NCI-H2171 (cell line): ENCODE results near the gene HCRTR1.

Experiments
- DNase-seq: peaks from one replicate; lab custom pipeline; 2025; lab: John Stamatoyannopoulos, UW

Gene HCRTR1

GRCh38 chr1:31667065-31667785, 49.7 kb downstream of the HCRTR1 start:
- no peak for DNase-seq

DNA sequence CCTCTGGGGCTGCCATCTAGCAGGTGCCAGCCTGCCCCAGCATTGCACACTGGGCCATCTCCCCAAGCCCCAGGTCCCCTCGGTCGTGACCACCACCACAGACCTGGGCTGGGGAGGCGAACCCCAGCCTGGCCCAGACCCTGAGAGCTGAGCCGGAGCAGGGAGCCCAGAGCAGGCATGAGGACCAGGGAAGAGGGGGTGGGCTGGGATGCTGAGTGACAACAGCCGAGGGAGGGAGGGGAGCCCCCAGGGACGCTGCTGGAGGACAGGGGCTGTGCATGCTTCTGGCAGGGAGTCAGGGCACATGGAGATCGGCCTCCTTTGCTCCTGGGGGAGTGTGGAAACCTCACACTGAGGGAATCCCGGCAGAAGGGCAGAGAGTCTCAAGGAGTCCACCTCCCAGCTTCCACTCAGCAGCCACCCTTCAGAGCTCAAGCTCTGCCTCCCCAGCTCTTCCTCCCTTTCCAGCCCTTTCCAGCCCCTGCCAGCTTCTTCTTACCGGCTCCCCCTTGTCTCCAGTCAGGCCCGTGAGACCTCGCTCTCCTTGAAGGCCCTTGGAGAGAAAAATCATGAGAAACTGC, 50.9 kb downstream of the HCRTR1 start:
- DNase-seq: no peak

GRCh38 chr1:31669433-31669785, 51.9 kb downstream of the HCRTR1 start:
- DNase-seq: no peak

DNA sequence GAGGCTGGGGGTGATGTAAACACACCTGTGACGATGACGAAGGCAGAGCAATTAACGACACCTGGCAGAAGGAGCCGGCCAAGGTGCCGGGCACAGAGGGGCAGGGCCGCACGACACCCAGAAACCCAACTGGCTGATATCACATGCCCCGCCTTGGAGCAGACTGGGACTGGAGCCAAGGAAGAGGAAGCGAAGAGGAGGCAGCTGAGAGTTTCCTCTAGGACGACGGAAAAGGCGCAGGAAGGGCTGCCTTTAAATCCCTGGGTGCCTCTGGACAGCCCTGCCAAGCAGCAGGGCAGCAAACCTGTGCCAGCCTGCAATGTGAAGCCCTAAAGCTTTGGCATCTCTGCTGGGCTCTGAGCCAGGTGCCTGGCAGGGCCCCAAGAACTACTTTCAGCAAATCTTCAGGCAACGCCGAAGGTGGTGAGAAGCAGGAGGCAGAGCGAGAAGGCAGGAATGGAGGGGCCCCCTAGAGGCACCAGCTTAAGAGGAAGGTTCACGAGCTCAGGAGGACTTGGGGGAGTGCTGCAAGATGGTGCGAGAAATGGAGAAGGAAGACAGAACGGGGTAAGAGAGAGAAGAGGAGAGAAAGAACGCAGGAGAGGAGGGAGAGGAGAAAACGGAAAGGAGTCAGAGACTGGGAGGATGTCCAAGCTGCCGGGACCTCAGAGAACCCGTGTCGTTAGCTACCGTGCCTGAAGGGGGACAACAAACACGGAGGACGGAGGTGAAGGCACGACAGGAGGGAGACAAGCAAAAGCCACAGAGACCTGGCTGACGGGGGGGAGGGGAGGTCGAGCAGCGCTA, 52.5 kb downstream of the HCRTR1 start:
- peak; percentile 97 for DNase-seq

DNA sequence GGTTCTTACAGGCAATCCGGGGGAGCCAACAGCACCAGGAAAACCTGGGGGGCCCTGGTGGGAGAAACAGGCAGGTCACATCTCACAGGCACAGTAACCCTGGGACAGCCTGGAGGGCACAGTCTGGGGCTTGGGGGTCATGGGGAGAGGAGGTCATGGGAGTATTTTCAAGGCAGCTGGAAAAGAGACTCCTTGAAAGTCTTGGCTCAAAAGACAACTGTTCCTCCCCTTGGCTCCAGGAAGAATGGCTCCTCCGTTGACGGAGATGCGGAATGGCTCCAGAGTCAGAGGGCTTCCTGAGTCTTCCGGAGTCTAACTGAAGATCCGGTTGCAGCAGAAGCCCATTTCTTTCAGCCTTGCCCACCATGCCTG, 53.1 kb downstream of the HCRTR1 start:
- no peak for DNase-seq

DNA sequence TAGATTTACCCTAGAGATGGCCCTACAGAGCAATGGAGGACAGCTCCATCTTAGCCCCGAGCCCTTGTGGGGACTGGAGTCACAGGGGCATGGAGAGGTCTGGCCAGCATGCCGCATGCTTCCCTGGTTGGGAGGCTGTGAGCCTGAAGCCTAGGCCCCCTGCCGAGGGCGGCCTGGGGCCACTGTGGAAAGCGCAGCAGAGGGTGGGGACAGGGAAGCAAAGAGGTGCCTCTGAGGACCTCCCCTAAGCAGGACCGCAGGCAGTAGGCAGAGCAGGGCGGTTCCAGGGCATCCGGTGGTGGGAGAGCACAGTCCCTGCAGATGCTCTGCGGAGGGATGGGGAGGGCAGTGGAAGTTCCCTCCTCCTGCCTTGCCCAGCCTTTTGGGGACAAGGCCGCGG, 53.7 kb downstream of the HCRTR1 start:
- no peak for DNase-seq

DNA sequence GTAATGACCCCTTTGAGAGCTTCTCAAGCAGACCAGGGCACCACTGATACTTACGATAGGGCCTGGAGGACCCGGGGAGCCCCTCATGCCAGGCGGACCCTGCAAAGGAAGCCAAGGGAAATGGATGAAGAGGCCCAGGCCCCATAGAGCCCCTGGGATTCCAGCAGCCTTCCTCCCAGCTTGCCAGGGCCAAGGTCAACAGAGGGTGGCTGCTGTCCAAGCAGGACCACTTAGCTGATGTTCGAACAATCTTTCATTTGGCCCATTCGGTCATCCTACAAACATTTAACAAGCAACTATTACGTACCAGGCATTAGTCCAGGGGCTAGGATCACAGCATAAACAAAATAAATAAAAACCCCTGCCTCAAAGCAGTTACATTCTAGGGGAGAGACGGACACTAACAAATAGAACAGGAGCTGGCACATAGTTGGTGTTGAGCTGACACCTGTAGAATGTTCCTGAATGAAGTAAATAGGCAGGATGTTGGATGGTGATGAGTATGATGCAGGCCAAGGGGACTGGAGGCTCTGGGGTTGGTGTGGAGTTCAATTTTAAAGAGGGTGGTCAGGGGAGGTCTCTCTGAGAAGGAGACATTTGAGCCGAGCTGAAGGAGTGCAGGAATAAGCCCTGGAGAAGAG, 54.2 kb downstream of the HCRTR1 start:
- DNase-seq: no peak

DNA sequence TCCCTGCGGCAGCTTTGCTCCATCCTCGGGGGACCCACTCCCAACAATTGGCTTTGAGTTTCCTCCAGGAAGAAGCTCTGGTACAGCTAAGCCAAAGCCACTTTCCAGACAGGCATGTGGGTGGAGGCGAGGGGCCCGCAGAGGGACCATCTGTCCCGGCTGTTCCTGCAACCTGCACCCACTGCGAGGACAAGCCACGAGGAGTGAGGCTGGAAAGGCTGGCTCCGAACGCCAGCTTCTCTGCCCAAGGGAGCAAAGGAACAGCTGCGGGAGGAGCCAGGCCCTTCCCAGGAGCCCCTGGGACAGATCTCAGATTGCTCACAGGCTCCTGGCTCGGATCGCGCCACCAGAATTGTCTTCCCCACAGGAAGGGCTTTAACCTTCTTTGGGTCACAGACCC, 55.5 kb downstream of the HCRTR1 start:
- DNase-seq: peak; percentile 97

DNA sequence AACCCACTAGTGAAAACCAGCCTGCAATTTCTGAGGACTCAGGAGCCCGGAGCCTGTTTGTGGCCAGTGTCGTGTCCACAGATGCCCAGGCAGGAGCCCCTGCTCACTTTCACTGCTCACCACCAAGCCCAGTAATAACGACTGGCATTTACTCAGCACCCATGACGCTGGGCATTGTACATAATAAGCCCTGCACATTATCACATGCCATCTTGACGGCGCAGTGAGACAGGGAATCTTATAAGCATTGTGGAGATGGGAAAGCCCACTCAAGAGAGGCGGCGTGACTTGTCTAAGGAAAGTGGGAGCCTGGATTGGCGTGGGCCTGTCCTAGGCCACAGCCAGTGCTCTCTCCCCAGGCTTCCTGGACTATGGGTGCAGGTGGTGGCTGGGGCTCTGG, 55.9 kb downstream of the HCRTR1 start:
- no peak for DNase-seq

GRCh38 chr1:31674626-31675025, 57.1 kb downstream of the HCRTR1 start:
- DNase-seq: peak; percentile 91

DNA sequence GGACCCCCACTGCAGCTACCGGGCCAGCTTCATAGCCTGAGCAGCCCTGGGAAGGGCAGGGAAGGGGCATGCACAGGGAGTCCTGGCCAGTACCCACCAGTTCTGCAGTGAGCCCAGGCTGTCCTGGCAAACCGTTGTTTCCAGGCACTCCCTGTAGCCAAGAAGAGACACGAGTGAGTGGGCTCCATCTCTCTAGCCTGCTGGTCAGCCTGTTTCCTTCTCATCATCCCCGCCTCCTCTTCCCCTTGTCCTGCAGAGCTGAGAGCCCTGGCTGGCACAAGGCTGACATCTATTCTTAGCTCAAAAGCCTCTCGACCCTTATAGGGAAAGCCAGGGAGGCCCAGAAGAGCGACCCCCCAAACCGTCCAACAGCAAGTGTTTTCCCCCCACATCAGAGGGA, 57.7 kb downstream of the HCRTR1 start:
- no peak for DNase-seq

GRCh38 chr1:31675756-31676155, 58.3 kb downstream of the HCRTR1 start:
- DNase-seq: no peak
